Mesenchymal stem cell (in vitro differentiated cells and primary cell): ENCODE measurements around the gene RPGRIP1L.

Experiments
- DNase-seq: peaks from one replicate; pipeline ENCODE4 v3.0.0-alpha.2; 2013
- H2AFZ ChIP-seq: one replicate; pipeline ENCODE4 v1.6.1; 2013; ENCODE audit warnings: low read depth, mild to moderate bottlenecking, control low read depth, inconsistent platforms, low read length, moderate library complexity
- H2AK5ac ChIP-seq: 2 replicates; pipeline ENCODE4 v1.6.1; 2013; ENCODE audit warnings: low read length, moderate library complexity, mild to moderate bottlenecking, inconsistent platforms; ENCODE audit not compliant: severe bottlenecking
- H2BK120ac ChIP-seq: one replicate; pipeline ENCODE4 v1.6.1; 2013; ENCODE audit warnings: low read depth, mild to moderate bottlenecking, inconsistent platforms, low read length, moderate library complexity
- H2BK12ac ChIP-seq, 2 experiments: one replicate each; pipeline ENCODE4 v1.6.1; 2013; ENCODE audit warnings: inconsistent platforms in 2 of 2, low read length in 2 of 2, mild to moderate bottlenecking in 2 of 2, moderate library complexity in 2 of 2, control low read depth in 1 of 2
- H2BK15ac ChIP-seq: one replicate; pipeline ENCODE4 v1.6.1; 2013; ENCODE audit warnings: mild to moderate bottlenecking, low read depth, inconsistent platforms; ENCODE audit not compliant: poor library complexity, severe bottlenecking
- H2BK5ac ChIP-seq: 2 replicates; pipeline ENCODE4 v1.6.1; 2013; ENCODE audit warnings: low read depth, mild to moderate bottlenecking, low read length, control low read depth, inconsistent platforms; ENCODE audit not compliant: poor library complexity, severe bottlenecking
- H3K14ac ChIP-seq, 2 experiments: one replicate each; pipeline ENCODE4 v1.6.1; 2013; ENCODE audit warnings: inconsistent platforms in 2 of 2, low read length in 2 of 2, control low read depth in 1 of 2, mild to moderate bottlenecking in 1 of 2, moderate library complexity in 1 of 2
- H3K18ac ChIP-seq, 2 experiments: one replicate each; pipeline ENCODE4 v1.6.1; 2013; ENCODE audit warnings: inconsistent platforms in 2 of 2, low read length in 2 of 2, control low read depth in 1 of 2, low read depth in 1 of 2, mild to moderate bottlenecking in 1 of 2
- H3K23ac ChIP-seq, 2 experiments: one replicate each; pipeline ENCODE4 v1.6.1; 2013; ENCODE audit warnings: inconsistent platforms in 2 of 2, low read length in 2 of 2, mild to moderate bottlenecking in 2 of 2, moderate library complexity in 2 of 2, control low read depth in 1 of 2
- H3K27ac ChIP-seq: 2 replicates; pipeline ENCODE4 v1.5.1; 2013; ENCODE audit warnings: mild to moderate bottlenecking, moderate library complexity, low read length, control low read depth, inconsistent platforms; ENCODE audit not compliant: poor library complexity, severe bottlenecking
- H3K27me3 ChIP-seq, 2 experiments: 2 replicates each; pipeline versions ENCODE4 v1.6.1 to v1.7.0; 2013; ENCODE audit warnings: low read length in 2 of 2, mild to moderate bottlenecking in 2 of 2, moderate library complexity in 2 of 2, control low read depth in 1 of 2, inconsistent platforms in 1 of 2; ENCODE audit not compliant: control insufficient read depth in 1 of 2, insufficient read depth in 1 of 2
- H3K36me3 ChIP-seq, 2 experiments: 2 replicates each; pipeline versions ENCODE4 v1.6.1 to v1.7.0; 2013; ENCODE audit warnings: low read length in 2 of 2, control low read depth in 1 of 2, inconsistent platforms in 1 of 2, low read depth in 1 of 2, mild to moderate bottlenecking in 1 of 2; ENCODE audit not compliant: insufficient read depth in 2 of 2, control insufficient read depth in 1 of 2
- H3K4ac ChIP-seq, 2 experiments: one replicate each; pipeline ENCODE4 v1.6.1; 2013; ENCODE audit warnings: inconsistent platforms in 2 of 2, low read length in 2 of 2, mild to moderate bottlenecking in 2 of 2, moderate library complexity in 2 of 2, control low read depth in 1 of 2, low read depth in 1 of 2
- H3K4me1 ChIP-seq: 2 replicates; pipeline ENCODE4 v1.6.1; 2013; ENCODE audit warnings: low read depth, low read length, control low read depth; ENCODE audit not compliant: control insufficient read depth, insufficient read depth
- H3K4me2 ChIP-seq: 2 replicates; pipeline ENCODE4 v1.6.1; 2013; ENCODE audit warnings: low read length, mild to moderate bottlenecking, inconsistent platforms; ENCODE audit not compliant: poor library complexity, severe bottlenecking
- H3K4me3 ChIP-seq, 2 experiments: 2 replicates each; pipeline versions ENCODE4 v1.5.1 to v1.7.0; 2013; ENCODE audit warnings: low read length in 2 of 2, mild to moderate bottlenecking in 2 of 2, control low read depth in 1 of 2, low read depth in 1 of 2; ENCODE audit not compliant: insufficient read depth in 1 of 2
- H3K79me1 ChIP-seq: replicated peaks from 2 replicates; pipeline ENCODE4 v1.6.1; 2013; ENCODE audit warnings: mild to moderate bottlenecking, control low read depth, low read length, inconsistent platforms; ENCODE audit not compliant: poor library complexity, severe bottlenecking
- H3K9ac ChIP-seq: 2 replicates; pipeline ENCODE4 v1.7.0; 2013; ENCODE audit warnings: mild to moderate bottlenecking, low read length, moderate library complexity
- H3K9me3 ChIP-seq: 2 replicates; pipeline ENCODE4 v1.7.0; 2013; ENCODE audit warnings: mild to moderate bottlenecking, low read length; ENCODE audit not compliant: control insufficient read depth
- H4K8ac ChIP-seq: one replicate; pipeline ENCODE4 v1.6.1; 2013; ENCODE audit warnings: inconsistent platforms, mild to moderate bottlenecking, low read length, moderate library complexity
- H4K91ac ChIP-seq: one replicate; pipeline ENCODE4 v1.6.1; 2013; ENCODE audit warnings: mild to moderate bottlenecking, low read length, inconsistent platforms
- WGBS: methylation state at CpG from one replicate; pipeline ENCODE4 v1.1.7; 2013; ENCODE audit warnings: mixed read lengths; 5-methylcytosine and 5-hydroxymethylcytosine counted together

Gene RPGRIP1L

GRCh38 chr16:53734908-53735307, 31.2 kb upstream of the RPGRIP1L start:
- no peak overlapping the region for H3K4ac ChIP-seq
- 100% methylated on average over 2 of the region's 2 CpGs for WGBS
- no peak overlapping the region for H3K23ac ChIP-seq
- no peaks in the 10 kb centered on the region for H3K27me3 ChIP-seq
- no peaks in the 10 kb centered on the region for H3K36me3 ChIP-seq
- no peak overlapping the region for H2BK120ac ChIP-seq
- H2BK5ac ChIP-seq = no peak overlapping the region
- H3K4me2 ChIP-seq = no peak overlapping the region
- no peak overlapping the region for H2BK12ac ChIP-seq
- H3K4me3 ChIP-seq = no peak overlapping the region
- H3K27ac ChIP-seq = no peak overlapping the region
- H3K79me1 ChIP-seq = peaks cover 20% of the 10 kb centered on the region
- H2AFZ ChIP-seq = no peak overlapping the region
- H2AK5ac ChIP-seq = no peak overlapping the region
- DNase-seq = no peak
- H3K9me3 ChIP-seq = no peaks in the 10 kb centered on the region
- no peak overlapping the region for H3K9ac ChIP-seq
- no peak overlapping the region for H2BK15ac ChIP-seq
- no peak overlapping the region for H3K18ac ChIP-seq
- no peak overlapping the region for H3K14ac ChIP-seq
- peaks cover 1% of the 10 kb centered on the region for H3K4me1 ChIP-seq
- H4K91ac ChIP-seq = no peak overlapping the region
- H4K8ac ChIP-seq = no peak overlapping the region

GRCh38 chr16:53732296-53732929, 28.8 kb upstream of the RPGRIP1L start:
- H3K14ac ChIP-seq = no peak overlapping the region
- no peak overlapping the region for H3K4me2 ChIP-seq

GRCh38 chr16:53730693-53731092, 27.0 kb upstream of the RPGRIP1L start:
- no peak for DNase-seq
- no peak overlapping the region for H2BK15ac ChIP-seq
- no peak overlapping the region for H3K4me3 ChIP-seq
- no peak overlapping the region for H2BK5ac ChIP-seq
- H4K91ac ChIP-seq = no peak overlapping the region
- no peaks in the 10 kb centered on the region for H3K36me3 ChIP-seq
- no peak overlapping the region for H3K27ac ChIP-seq
- peaks cover 4% of the 10 kb centered on the region for H3K4me1 ChIP-seq
- H3K4me2 ChIP-seq = no peak overlapping the region
- H3K9me3 ChIP-seq = no peaks in the 10 kb centered on the region
- no peak overlapping the region for H2AFZ ChIP-seq
- no peak overlapping the region for H2AK5ac ChIP-seq
- no peak overlapping the region for H3K18ac ChIP-seq
- no peaks in the 10 kb centered on the region for H3K27me3 ChIP-seq
- H3K79me1 ChIP-seq = peaks cover 26% of the 10 kb centered on the region
- no peak overlapping the region for H3K14ac ChIP-seq
- no peak overlapping the region for H3K4ac ChIP-seq
- H2BK120ac ChIP-seq = no peak overlapping the region
- no peak overlapping the region for H3K23ac ChIP-seq
- H3K9ac ChIP-seq = no peak overlapping the region
- over 99% methylated on average over 1 of the region's 3 CpGs for WGBS
- H4K8ac ChIP-seq = no peak overlapping the region
- H2BK12ac ChIP-seq = no peak overlapping the region

More at GRCh38 chr16:53732296-53732929, 28.8 kb upstream of the RPGRIP1L start:
- Histone ChIP-seq H4K91ac (no peak overlapping the region), H2BK15ac (no peak overlapping the region), H4K8ac (no peak overlapping the region), H3K27ac (no peak overlapping the region), H3K18ac (no peak overlapping the region), H3K27me3 (no peaks in the 10 kb centered on the region), H3K36me3 (no peaks in the 10 kb centered on the region), H3K4me1 (peaks cover 1% of the 10 kb centered on the region), H2BK120ac (no peak overlapping the region), H2AFZ (no peak overlapping the region), H2AK5ac (no peak overlapping the region), H3K9me3 (no peaks in the 10 kb centered on the region), H3K79me1 (peaks cover 28% of the 10 kb centered on the region), H3K23ac (no peak overlapping the region), H3K9ac (no peak overlapping the region), H3K4ac (no peak overlapping the region), H3K4me3 (no peak overlapping the region), H2BK5ac (no peak overlapping the region), H2BK12ac (no peak overlapping the region)
- no peak for DNase-seq
- WGBS = 83% methylated on average over 4 of the region's 4 CpGs

- Histone ChIP-seq H2BK12ac (no peak overlapping the region), H3K14ac (peak overlapping the region in 1 of 2 experiments; percentile 95), H2BK5ac (no peak overlapping the region), H3K4me2 (no peak overlapping the region), H3K4me1 (peaks cover 3% of the 10 kb centered on the region), H3K9me3 (no peaks in the 10 kb centered on the region), H3K4me3 (no peak overlapping the region), H3K27me3 (no peaks in the 10 kb centered on the region), H3K18ac (no peak overlapping the region), H2AFZ (no peak overlapping the region), H3K79me1 (peaks cover 19% of the 10 kb centered on the region), H4K8ac (no peak overlapping the region), H3K27ac (no peak overlapping the region), H2BK120ac (no peak overlapping the region), H2BK15ac (no peak overlapping the region), H3K4ac (no peak overlapping the region), H2AK5ac (no peak overlapping the region), H4K91ac (no peak overlapping the region), H3K9ac (no peak overlapping the region), H3K23ac (no peak overlapping the region), H3K36me3 (no peaks in the 10 kb centered on the region)
- DNase-seq = peak; percentile 31
These were observed 23.0 kb upstream of the RPGRIP1L start for GRCh38 chr16:53726625-53727024.
